SIG-M5 treated with dmso at 0.1 percent for 504 hours (cell line): ENCODE results near the gene CCDC87.
"Not testable (repeated sequence)": the region's sequence is repeated elsewhere in the genome, so short reads cannot be mapped to it uniquely, and the experiment has no call there.

Experiments used
- DNase-seq: peaks from one replicate; lab custom pipeline; 2025; ENCODE audit not compliant: unreplicated experiment; lab: John Stamatoyannopoulos, UW

Gene CCDC87

GRCh38 chr11:66617155-66617834 lies 24.4 kb upstream of the CCDC87 start:
- peak; percentile 69 for DNase-seq

DNA sequence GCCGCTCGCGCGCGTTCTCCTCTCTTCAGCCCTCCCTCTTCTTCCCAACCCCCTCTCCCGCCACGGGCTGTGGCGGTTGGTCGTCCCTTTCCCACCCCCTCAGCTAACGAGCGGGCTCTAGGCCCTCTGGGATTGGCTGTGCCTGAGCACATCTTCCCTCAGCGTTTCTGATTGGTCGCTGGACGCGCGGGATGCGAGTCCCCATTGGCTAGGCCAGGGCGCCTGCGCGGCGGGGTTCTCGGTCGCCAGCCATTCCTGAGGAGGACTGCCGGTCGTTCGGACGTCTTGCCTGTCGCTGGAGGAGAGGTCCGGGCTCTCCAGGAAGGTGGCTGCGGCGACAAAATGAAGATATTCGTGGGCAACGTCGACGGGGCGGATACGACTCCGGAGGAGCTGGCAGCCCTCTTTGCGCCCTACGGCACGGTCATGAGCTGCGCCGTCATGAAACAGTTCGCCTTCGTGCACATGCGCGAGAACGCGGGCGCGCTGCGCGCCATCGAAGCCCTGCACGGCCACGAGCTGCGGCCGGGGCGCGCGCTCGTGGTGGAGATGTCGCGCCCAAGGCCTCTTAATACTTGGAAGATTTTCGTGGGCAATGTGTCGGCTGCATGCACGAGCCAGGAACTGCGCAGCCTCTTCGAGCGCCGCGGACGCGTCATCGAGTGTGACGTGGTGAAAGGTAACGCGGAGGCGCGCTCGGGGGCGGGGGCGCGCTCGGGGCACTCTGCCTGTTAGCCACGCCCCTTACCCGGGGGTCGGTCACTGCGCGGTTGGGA lies 23.7 kb upstream of the CCDC87 start, which contains the start of gene RBM14:
Gene RBM14 (plus strand): TSS at position 252 of the 776 bp plus-strand sequence. CDS start 91 bp downstream, at position 343.
- DNase-seq: peak; percentile 97

- no peak for DNase-seq
Observed at GRCh38 chr11:66614073-66614472, 21.2 kb upstream of the CCDC87 start.

DNA sequence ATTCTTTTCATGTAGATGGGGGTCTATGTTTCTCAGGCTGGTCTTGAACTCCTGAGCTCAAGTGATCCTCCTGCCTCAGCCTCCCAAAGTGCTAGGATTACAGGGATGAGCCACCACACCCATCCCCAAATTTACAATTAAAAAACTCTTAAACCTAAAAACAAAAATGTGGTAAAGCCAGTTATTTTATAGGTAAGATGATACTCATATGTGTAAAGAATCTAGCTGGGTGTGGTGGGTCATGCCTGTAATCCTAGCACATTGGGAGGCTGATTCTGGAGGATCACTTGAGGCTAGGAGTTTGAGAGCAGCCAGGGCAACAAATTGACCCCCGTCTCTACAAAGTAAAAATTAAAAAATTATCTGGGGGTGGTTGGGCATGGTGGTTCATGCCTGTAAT lies 19.6 kb upstream of the CCDC87 start:
- DNase-seq: no peak

GRCh38 chr11:66609721-66610617 lies 17.1 kb upstream of the CCDC87 start:
- no peak for DNase-seq

DNA sequence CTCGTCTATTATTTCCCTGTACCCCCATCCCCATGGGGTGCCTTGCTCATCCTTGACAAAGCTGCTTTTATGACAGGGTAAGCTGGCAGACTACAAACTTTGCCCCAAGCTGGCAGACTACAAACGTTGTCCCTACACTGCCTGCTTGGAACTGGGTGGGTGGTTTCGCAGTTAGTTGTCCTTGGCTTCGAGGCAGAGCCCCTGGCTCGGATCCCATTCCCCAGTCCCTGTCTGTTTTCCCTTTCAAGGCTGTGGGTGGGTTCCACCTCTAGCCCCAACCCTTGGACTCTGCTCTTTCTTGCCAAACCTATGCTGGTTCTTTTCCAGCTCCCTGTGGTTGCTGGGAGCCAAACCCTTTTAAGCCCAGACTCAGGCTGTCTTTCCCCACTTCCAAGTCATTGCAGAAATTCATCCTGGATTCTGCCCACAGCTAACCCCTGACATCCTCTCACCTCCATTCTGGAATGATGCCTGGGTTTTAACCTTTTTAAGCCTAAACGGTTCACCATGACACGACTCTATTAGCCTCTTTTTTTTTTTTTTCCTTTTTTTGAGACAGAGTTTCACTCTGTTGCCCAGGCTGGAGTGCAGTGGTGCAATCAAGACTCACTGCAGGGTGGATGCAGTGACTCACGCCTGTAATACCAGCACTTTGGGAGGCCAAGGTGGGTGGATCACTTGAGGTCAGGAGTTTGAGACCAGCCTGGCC lies 14.4 kb upstream of the CCDC87 start:
- no peak for DNase-seq

GRCh38 chr11:66606608-66607007 lies 13.7 kb upstream of the CCDC87 start:
- DNase-seq: not testable (repeated sequence)

DNA sequence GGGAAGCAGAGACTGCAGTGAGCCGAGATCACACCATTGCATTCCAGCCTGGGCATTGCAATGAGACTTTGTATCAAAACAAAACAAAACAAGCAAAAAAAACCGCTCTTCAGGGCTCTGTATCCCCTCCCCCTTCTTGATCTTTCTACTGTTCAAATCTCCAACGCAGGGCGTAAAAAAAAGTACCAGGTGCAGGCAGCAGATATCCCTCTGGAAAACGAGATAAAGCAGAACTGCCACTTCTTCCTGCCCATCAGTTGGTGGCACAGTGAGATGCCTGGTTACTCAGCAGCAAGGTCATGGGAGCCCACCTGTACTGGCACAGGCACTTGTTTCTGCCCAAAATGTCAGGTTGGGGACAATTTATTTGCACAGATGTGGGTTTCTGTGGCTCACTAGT lies 11.3 kb upstream of the CCDC87 start:
- no peak for DNase-seq

DNA sequence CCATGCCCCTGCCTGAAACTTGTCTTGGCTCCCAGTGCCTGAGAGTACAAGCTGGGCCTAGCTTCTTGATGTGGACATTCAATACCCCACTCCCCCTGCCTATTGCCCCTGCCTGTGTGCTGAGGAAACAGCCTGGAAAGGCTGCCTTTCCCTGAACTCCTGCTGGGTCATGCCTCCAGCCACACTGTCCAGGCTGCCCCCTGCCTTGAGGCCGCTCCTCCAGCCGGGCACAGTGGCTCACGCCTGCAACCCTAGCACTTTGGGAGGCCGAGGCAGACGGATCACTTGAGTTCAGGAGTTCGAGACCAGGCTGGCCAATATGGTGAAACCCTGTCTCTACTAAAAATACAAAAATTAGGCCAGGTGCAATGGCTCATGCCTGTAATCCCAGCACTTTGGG lies 10.2 kb upstream of the CCDC87 start:
- DNase-seq: no peak

DNA sequence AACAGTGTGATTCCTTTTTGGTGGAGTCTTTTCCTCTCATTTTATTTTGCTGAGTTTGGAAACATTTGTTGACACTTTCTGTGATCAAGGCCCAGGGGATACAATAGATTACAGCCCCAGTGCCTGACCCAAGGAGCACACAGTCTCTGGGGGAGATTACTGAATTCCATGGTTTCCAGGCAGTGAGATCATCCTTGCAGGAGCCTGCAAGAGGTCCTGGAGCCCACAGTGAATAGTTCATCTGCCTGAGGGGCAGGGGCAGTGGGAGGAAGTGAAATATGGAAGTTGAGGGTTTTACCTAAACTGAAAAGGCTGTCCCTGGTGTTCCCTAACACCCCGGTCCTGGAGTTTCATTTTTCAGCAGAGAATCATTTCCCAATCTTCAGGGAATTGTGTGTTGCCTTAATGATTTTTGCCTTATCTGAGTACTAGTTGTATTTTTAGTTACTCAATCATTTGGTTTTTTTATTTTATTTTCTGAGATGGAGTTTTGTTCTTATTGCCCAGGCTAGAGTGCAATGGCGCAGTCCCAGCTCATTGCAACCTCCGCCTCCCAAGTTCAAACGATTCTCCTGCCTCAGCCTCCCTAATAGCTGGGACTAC lies 7.9 kb upstream of the CCDC87 start:
- DNase-seq: peak; percentile 5

- no peak for DNase-seq
Observed at GRCh38 chr11:66600219-66600618, 7.4 kb upstream of the CCDC87 start.

- DNase-seq: no peak
Observed at GRCh38 chr11:66598993-66599392, 6.1 kb upstream of the CCDC87 start.

DNA sequence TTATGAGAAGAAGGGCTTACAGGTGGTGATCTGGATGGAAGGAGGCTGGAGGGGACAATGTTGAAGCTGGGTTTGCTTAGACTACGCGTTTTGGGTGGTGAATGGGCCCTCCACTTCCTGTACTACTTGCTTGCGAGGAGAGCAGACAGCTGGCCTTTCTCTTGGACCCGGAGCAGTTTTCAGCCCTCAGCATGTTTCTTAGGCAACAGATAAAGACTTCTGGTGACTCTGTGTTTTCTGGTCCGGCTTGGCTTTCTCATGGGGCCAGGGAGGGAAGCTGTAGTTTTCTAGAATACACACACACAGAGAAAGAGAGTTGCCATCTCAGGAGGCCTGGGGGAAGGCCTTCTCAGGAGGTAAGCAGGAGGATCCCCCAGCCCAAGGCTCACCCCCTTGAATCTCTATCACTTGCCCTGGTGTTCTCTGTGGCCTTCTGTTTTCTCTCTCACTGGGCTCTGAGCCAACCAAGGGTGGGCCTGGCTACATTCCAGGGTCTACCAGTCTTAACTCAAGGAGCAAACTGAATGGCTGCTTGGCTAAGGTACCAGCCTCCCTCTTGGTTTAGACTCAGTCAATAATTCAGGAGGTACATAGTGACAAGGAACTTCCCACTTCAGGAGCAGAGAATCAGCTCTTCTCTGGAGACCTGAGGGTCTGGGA lies 2.5 kb upstream of the CCDC87 start:
- peak; percentile 86 for DNase-seq

DNA sequence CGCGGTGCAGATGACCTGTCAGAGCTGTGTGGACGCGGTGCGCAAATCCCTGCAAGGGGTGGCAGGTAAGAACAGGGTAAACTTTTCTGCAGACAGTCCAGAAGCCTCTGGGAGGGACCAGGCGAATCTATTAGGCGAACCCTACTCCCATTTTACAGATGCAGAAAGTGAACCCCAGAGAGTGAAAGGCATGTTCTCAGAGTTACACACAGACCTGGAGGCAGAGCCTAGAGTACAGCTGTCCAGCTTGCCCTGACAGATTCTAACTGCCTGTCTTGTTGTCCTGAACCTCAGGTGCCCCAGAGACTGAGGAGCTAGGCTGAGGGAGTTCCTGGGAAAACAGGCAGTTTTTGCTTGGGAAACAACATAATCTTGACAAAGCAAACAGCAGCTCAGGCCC lies 787 bp upstream of the CCDC87 start:
- no peak for DNase-seq

DNA sequence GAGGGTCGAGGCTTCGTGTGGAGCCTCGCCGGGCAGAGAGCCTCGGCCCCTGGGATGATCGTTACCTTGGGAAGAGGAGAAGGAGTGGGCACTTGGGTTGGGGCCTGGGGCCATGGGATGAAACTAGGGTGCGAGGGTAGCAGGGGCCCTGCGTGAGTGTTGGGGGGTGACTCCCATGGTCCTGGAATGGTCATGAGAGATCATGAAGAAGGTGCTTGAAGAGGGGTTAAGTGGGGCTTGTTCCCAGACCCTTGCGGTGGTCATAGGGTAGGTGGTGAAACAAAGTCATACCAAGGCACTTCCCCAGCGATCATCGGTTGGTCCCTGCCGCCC lies 406 bp upstream of the CCDC87 start:
- no peak for DNase-seq

DNA sequence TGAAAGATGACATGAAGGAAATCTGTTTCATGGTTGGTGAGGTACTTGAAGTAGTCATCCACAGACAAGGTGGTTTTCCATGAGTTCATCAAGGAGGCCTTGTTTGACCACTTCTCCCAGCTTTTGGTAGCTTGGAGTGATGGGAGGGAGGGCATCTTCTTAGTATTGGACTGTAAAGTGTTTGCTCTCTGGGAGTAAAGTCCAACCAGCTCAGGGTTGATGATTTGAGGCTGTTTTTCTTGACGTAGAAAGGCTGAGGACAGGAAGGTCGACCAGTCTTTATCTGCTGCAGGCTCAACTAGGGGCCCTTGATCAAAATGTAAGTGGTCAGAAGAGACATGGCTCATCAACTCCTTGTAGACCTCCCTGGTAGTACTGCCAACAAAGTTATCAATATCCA lies 1.7 kb downstream of the CCDC87 start:
- DNase-seq: no peak

GRCh38 chr11:66589996-66590675 lies 2.7 kb downstream of the CCDC87 start:
- no peak for DNase-seq

- DNase-seq: not testable (repeated sequence)
Observed at GRCh38 chr11:66589315-66589714, 3.5 kb downstream of the CCDC87 start.

DNA sequence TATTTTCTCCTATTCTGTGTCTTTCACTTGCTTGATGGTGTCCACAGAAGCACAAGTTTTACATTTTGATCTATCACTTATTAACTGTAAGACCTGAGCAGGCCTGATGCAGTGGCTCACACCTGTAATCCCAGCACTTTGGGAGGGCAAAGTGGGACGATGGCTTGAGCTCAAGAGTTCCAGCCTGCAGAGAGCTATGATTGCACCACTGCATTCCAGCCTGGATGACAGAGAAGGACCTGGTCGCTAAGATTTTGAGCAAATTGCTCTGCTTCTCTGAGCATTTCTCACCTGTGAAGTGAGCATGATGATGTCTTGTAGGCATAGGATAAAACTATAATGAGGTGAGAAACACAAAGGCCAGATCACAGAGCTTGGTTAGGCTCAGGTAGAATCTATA lies 6.7 kb downstream of the CCDC87 start:
- DNase-seq: no peak
